ENCODE data around the gene PARP9. TPM values are rescaled to one million over a fixed set of nuclear protein-coding genes. Genes with fewer than 3 reads are reported as not detected.

Gene PARP9
- total and polyA plus RNA-seq, 2 of the 4 experiments (the other 2 are of a cell fraction), result 6.7 to 7.7 TPM

DNA sequence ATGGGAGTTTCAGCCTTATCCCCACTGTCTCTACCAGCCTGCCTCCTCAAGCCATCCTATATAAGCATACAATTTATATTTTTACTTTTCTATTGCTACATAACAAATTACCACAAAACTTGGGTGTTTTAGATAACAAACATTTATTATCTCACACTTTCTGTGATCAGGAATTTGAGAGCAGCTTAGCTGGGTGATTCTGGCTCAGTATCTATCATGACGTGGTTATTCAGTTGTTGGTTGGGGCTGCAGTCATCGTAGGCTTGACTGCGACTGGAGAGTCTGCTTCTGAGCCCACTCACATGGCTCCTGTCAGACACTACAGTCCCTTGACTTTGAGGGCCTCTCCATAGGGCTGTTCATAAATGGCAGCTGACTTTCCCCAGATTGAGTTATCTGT lies 34.1 kb upstream of the PARP9 start:
- H3K56ac ChIP-seq (ENCODE audit: extremely low read depth, insufficient read depth, low read length), result no peak overlapping the region
- H4K91ac ChIP-seq (ENCODE audit: insufficient read depth, low read depth, low read length), result no peak overlapping the region
- H2AK9ac ChIP-seq (replicated peaks; ENCODE audit: low read depth, low read length, poor library complexity), result no peak overlapping the region
- no peak overlapping the region for H2AFZ ChIP-seq (replicated peaks; ENCODE audit: low read length, poor library complexity)
- no peak overlapping the region for H3K18ac ChIP-seq (ENCODE audit: low read depth, low read length)
- BruUV-seq (replicated peaks), result no TSS peak
- no peak overlapping the region; the same call in 1 of the 2 replicates for H3K4me2 ChIP-seq (ENCODE audit: low read depth, low read length)
- H3K9ac ChIP-seq (ENCODE audit: low read depth, low read length), result no peak overlapping the region
- H3K14ac ChIP-seq (replicated peaks; ENCODE audit: low read depth, low read length), result no peak overlapping the region
- H2BK120ac ChIP-seq (ENCODE audit: low read depth, low read length), result no peak overlapping the region
- no peak overlapping the region for H4K5ac ChIP-seq (ENCODE audit: low read depth, low read length)
- no peak overlapping the region for H2BK5ac ChIP-seq (ENCODE audit: low read depth, low read length, poor library complexity, severe bottlenecking)
- no peak overlapping the region for H3K27ac ChIP-seq (ENCODE audit: insufficient read depth, low read length)
- H3K9me3 ChIP-seq (ENCODE audit: control insufficient read depth, insufficient read depth, low read length), result 0 out of 2 replicates have a peak, but pooled peaks cover 3% of the 10 kb centered on the region
- no peak for TF ChIP-seq USF2 (IDR thresholded peaks at IDR 0.05; ENCODE audit: low read depth, low read length)
- TF ChIP-seq FOS (IDR thresholded peaks at IDR 0.05; ENCODE audit: low read depth, low read length), result no peak
- no peak for TF ChIP-seq MAFK (IDR thresholded peaks at IDR 0.05; ENCODE audit: low read depth, low read length)
- no peak for TF ChIP-seq CTCF (conservative IDR thresholded peaks at IDR 0.05; ENCODE audit: low read depth, low read length)
- no peak for TF ChIP-seq POLR2A (IDR thresholded peaks at IDR 0.05; ENCODE audit: low read depth, low read length)
- no peak for TF ChIP-seq BHLHE40 (IDR thresholded peaks at IDR 0.05; ENCODE audit: low read depth, low read length)
- no peak for TF ChIP-seq RFX5 (IDR thresholded peaks at IDR 0.05; ENCODE audit: low read depth, low read length)
- TF ChIP-seq MAZ (IDR thresholded peaks at IDR 0.05; ENCODE audit: borderline replicate concordance, low read depth, low read length), result no peak
- no peak for TF ChIP-seq ELK1 (IDR thresholded peaks at IDR 0.05; ENCODE audit: borderline replicate concordance, low read depth, low read length)
- no peak for TF ChIP-seq RAD21 (IDR thresholded peaks at IDR 0.05; ENCODE audit: low read length)
- no peak for ATAC-seq (ENCODE audit: low read depth)
- ChIA-PET CTCF (no interaction called here), POLR2A (ENCODE audit: unreplicated experiment) (no interaction called here)
- H2BK20ac ChIP-seq (ENCODE audit: low read depth, low read length), result no peak overlapping the region
- H3K4me3 ChIP-seq (ENCODE audit: insufficient read depth, low read depth, low read length), result no peak overlapping the region
- H3K9me1 ChIP-seq (ENCODE audit: insufficient read depth, low read length), result no peaks in the 10 kb centered on the region
- H3K27me3 ChIP-seq (ENCODE audit: control insufficient read depth, insufficient read depth, low read length), result peaks cover 11% of the 10 kb centered on the region
- H3K4ac ChIP-seq (ENCODE audit: low read depth, low read length), result no peak overlapping the region
- H4K20me1 ChIP-seq (ENCODE audit: insufficient read depth, low read length), result no peaks in the 10 kb centered on the region
- no CpG with 5 or more reads among the region's 3 CpGs for WGBS, 2 experiments (ENCODE audit: extremely low coverage in 2 of 2, insufficient read length in 1 of 2)
- no peaks in the 10 kb centered on the region for H3K79me1 ChIP-seq (ENCODE audit: low read depth in 1 of 2, low read length in 2 of 2)
- dilution Hi-C loops (cut with HindIII; ENCODE audit: low sequenced_read_pairs, unreplicated experiment) (no loop called here), intact Hi-C loops (cut with micrococcal nuclease) (no loop called here), in situ Hi-C loops (cut with MboI; ENCODE audit: low sequenced_read_pairs) (no loop called here)
- no peak overlapping the region for H4K8ac ChIP-seq (ENCODE audit: low read depth in 2 of 2, low read length in 2 of 2)
- DNase-seq, result no peak
- H3K36me3 ChIP-seq (ENCODE audit: control insufficient read depth, insufficient read depth, low read length), result no peaks in the 10 kb centered on the region
- H3K4me1 ChIP-seq (ENCODE audit: control insufficient read depth, insufficient read depth, low read length), result no peaks in the 10 kb centered on the region
- H3K23ac ChIP-seq (ENCODE audit: low read depth, low read length), result no peak overlapping the region
- no peak overlapping the region for H2BK15ac ChIP-seq (ENCODE audit: low read depth, low read length)
- H2AK5ac ChIP-seq (ENCODE audit: low read depth, low read length), result no peak overlapping the region

All from IMR-90 (cell line).